ENCODE results near the gene CPA2.

The CPA2 gene

GRCh38 chr7:130281260-130281659, 14.6 kb downstream of the CPA2 start:
- no peak for TF ChIP-seq GATA1 (IDR thresholded peaks at IDR 0.05; ENCODE audit: low read depth, low read length)
- TF ChIP-seq POLR2A (IDR thresholded peaks at IDR 0.05; ENCODE audit: low read length): no peak
- DNase-seq: no peak

- no peak for DNase-seq
- TF ChIP-seq POLR2A (IDR thresholded peaks at IDR 0.05; ENCODE audit: low read length) (no peak), GATA1 (IDR thresholded peaks at IDR 0.05; ENCODE audit: low read depth, low read length) (no peak)
These were observed 20.2 kb downstream of the CPA2 start for GRCh38 chr7:130286881-130287280.

GRCh38 chr7:130288168-130288567, 21.5 kb downstream of the CPA2 start:
- TF ChIP-seq POLR2A (IDR thresholded peaks at IDR 0.05; ENCODE audit: low read length): no peak
- no peak for TF ChIP-seq GATA1 (IDR thresholded peaks at IDR 0.05; ENCODE audit: low read depth, low read length)
- no peak for DNase-seq

- TF ChIP-seq POLR2A (IDR thresholded peaks at IDR 0.05; ENCODE audit: low read length): no peak
- no peak for TF ChIP-seq GATA1 (IDR thresholded peaks at IDR 0.05; ENCODE audit: low read depth, low read length)
- no peak for DNase-seq
These were observed 22.2 kb downstream of the CPA2 start for GRCh38 chr7:130288829-130289228.

GRCh38 chr7:130289478-130289877, 22.8 kb downstream of the CPA2 start:
- DNase-seq: no peak
- no peak for TF ChIP-seq POLR2A (IDR thresholded peaks at IDR 0.05; ENCODE audit: low read length)
- no peak for TF ChIP-seq GATA1 (IDR thresholded peaks at IDR 0.05; ENCODE audit: low read depth, low read length)

GRCh38 chr7:130290745-130291144, 24.1 kb downstream of the CPA2 start:
- no peak for TF ChIP-seq POLR2A (IDR thresholded peaks at IDR 0.05; ENCODE audit: low read length)
- no peak for TF ChIP-seq GATA1 (IDR thresholded peaks at IDR 0.05; ENCODE audit: low read depth, low read length)
- no peak for DNase-seq

- no peak for DNase-seq
- TF ChIP-seq GATA1 (IDR thresholded peaks at IDR 0.05; ENCODE audit: low read depth, low read length) (no peak), POLR2A (IDR thresholded peaks at IDR 0.05; ENCODE audit: low read length) (no peak)
These were observed 26.1 kb downstream of the CPA2 start, which contains the start of gene CPA4 for GRCh38 chr7:130292682-130293257. Gene CPA4 (plus strand): TSS chr7:130293161. CDS start chr7:130293181, 20 bp downstream.

- TF ChIP-seq POLR2A (IDR thresholded peaks at IDR 0.05; ENCODE audit: low read length) (no peak), GATA1 (IDR thresholded peaks at IDR 0.05; ENCODE audit: low read depth, low read length) (no peak)
- DNase-seq: no peak
These were observed 26.9 kb downstream of the CPA2 start for GRCh38 chr7:130293521-130293920.

- TF ChIP-seq GATA1 (IDR thresholded peaks at IDR 0.05; ENCODE audit: low read depth, low read length) (no peak), POLR2A (IDR thresholded peaks at IDR 0.05; ENCODE audit: low read length) (no peak)
- no peak for DNase-seq
These were observed 27.7 kb downstream of the CPA2 start for GRCh38 chr7:130294314-130294713.

- no peak for DNase-seq
- TF ChIP-seq POLR2A (IDR thresholded peaks at IDR 0.05; ENCODE audit: low read length): no peak
- TF ChIP-seq GATA1 (IDR thresholded peaks at IDR 0.05; ENCODE audit: low read depth, low read length): no peak
These were observed 29.7 kb downstream of the CPA2 start for GRCh38 chr7:130296221-130296951.

- DNase-seq: no peak
- TF ChIP-seq POLR2A (IDR thresholded peaks at IDR 0.05; ENCODE audit: low read length) (no peak), GATA1 (IDR thresholded peaks at IDR 0.05; ENCODE audit: low read depth, low read length) (no peak)
These were observed 31.2 kb downstream of the CPA2 start for GRCh38 chr7:130297628-130298543.

- TF ChIP-seq POLR2A (IDR thresholded peaks at IDR 0.05; ENCODE audit: low read length): no peak
- TF ChIP-seq GATA1 (IDR thresholded peaks at IDR 0.05; ENCODE audit: low read depth, low read length): no peak
- DNase-seq: no peak
These were observed 32.1 kb downstream of the CPA2 start for GRCh38 chr7:130298544-130299326.

GRCh38 chr7:130299866-130300265, 33.2 kb downstream of the CPA2 start:
- TF ChIP-seq GATA1 (IDR thresholded peaks at IDR 0.05; ENCODE audit: low read depth, low read length): no peak
- no peak for TF ChIP-seq POLR2A (IDR thresholded peaks at IDR 0.05; ENCODE audit: low read length)
- DNase-seq: no peak
